Measurements from ENCODE around the gene ARHGEF40.

Gene ARHGEF40

GRCh38 chr14:21113369-21113768 lies 43.3 kb downstream of the ARHGEF40 start:
- no peak for DNase-seq (ENCODE audit: low read depth in 2 of 2)

- DNase-seq (ENCODE audit: low read depth in 2 of 2): no peak
Measured at GRCh38 chr14:21118933-21119332, 48.8 kb downstream of the ARHGEF40 start.

GRCh38 chr14:21120686-21121085 lies 50.6 kb downstream of the ARHGEF40 start:
- no peak for DNase-seq (ENCODE audit: low read depth in 2 of 2)

GRCh38 chr14:21121122-21121521 lies 51.0 kb downstream of the ARHGEF40 start:
- DNase-seq (ENCODE audit: low read depth in 2 of 2): no peak

GRCh38 chr14:21123429-21123828 lies 53.3 kb downstream of the ARHGEF40 start:
- DNase-seq (ENCODE audit: low read depth in 2 of 2): no peak

GRCh38 chr14:21133901-21134300 lies 63.8 kb downstream of the ARHGEF40 start:
- no peak for DNase-seq (ENCODE audit: low read depth in 2 of 2)

GRCh38 chr14:21136024-21136423 lies 65.9 kb downstream of the ARHGEF40 start:
- no peak for DNase-seq (ENCODE audit: low read depth in 2 of 2)
